ENCODE results near the gene TPPP2. TPM values are rescaled to one million over a fixed set of nuclear protein-coding genes. Genes with fewer than 3 reads are reported as not detected.

Gene TPPP2
- total and polyA plus RNA-seq, 10 of the 15 experiments (the other 5 are each of a cell fraction or from before 2014, with no cell fraction given) = not detected

GRCh38 chr14:21057803-21058675 lies 28.0 kb downstream of the TPPP2 start, which contains the start of gene RNASE8:
TSS of gene RNASE8 (plus strand) at chr14:21057822. CDS start at chr14:21057893, 71 bp downstream.
- ChIA-PET POLR2A (no interaction called here), CTCF (interaction anchor here (0.9 to 1.2 kb wide), 2 partner anchors 34 to 43 kb away, joined by 3 to 4 read pairs; no protein-coding TSS in a partner anchor), SMC1A (ENCODE audit: uncharacterized antibody, unreplicated experiment) (no interaction called here), RAD21 (ENCODE audit: unreplicated experiment) (interaction anchor here (1.9 kb wide), 1 partner anchor 44 kb away, joined by 7 read pairs; no protein-coding TSS in a partner anchor)
- H3K9me3 ChIP-seq (replicated peaks; ENCODE audit: control insufficient read depth, insufficient read depth, low read length) = no peaks in the 10 kb centered on the region
- intact Hi-C loops (cut with micrococcal nuclease; ENCODE audit: unreplicated experiment) (no loop called here), in situ Hi-C loops (cut with MboI) (no loop called here)
- H3K27me3 ChIP-seq (replicated peaks in 1 of 2; ENCODE audit: control insufficient read depth in 2 of 2, insufficient read depth in 2 of 2, low read length in 1 of 2) = peaks cover 0 to 1% of the 10 kb centered on the region in 2 experiments; a peak in 1 of 4 replicates
- BruUV-seq (replicated peaks) = no TSS peak
- H3K4me1 ChIP-seq (ENCODE audit: control insufficient read depth, insufficient read depth, low read length) = no peaks in the 10 kb centered on the region
- no peak within 1 kb of the TSS for H2AFZ ChIP-seq (ENCODE audit: control insufficient read depth, low read depth, low read length)
- DNase-seq (ENCODE audit: low read depth, low spot score) (no peak), ATAC-seq (peak; percentile 20; the same call in 1 of the 3 replicates), FAIRE-seq (no peak)
- no peak within 1 kb of the TSS for H3K9ac ChIP-seq (ENCODE audit: control insufficient read depth, insufficient read depth, low read length)
- H4K20me1 ChIP-seq (ENCODE audit: control insufficient read depth, insufficient read depth) = no peaks in the 10 kb centered on the region
- no peak within 1 kb of the TSS for H3K27ac ChIP-seq (ENCODE audit: control insufficient read depth, insufficient read depth)
- WGBS (ENCODE audit: insufficient coverage, insufficient replicate concordance, low lambda C conversion rate, missing lambda C conversion rate) = 3% methylated on average over 8 of the region's 8 CpGs
- no peak within 1 kb of the TSS for H3K4me2 ChIP-seq (ENCODE audit: control insufficient read depth, insufficient read depth)
- no peaks in the 10 kb centered on the region for H3K36me3 ChIP-seq (ENCODE audit: control insufficient read depth in 2 of 2, insufficient read depth in 2 of 2, low read length in 1 of 2)
- H3K4me3 ChIP-seq = no peak within 1 kb of the TSS
- no peaks in the 10 kb centered on the region for H3K79me2 ChIP-seq (ENCODE audit: control insufficient read depth, insufficient read depth, low read length)
- TF ChIP-seq, protein P1, sequence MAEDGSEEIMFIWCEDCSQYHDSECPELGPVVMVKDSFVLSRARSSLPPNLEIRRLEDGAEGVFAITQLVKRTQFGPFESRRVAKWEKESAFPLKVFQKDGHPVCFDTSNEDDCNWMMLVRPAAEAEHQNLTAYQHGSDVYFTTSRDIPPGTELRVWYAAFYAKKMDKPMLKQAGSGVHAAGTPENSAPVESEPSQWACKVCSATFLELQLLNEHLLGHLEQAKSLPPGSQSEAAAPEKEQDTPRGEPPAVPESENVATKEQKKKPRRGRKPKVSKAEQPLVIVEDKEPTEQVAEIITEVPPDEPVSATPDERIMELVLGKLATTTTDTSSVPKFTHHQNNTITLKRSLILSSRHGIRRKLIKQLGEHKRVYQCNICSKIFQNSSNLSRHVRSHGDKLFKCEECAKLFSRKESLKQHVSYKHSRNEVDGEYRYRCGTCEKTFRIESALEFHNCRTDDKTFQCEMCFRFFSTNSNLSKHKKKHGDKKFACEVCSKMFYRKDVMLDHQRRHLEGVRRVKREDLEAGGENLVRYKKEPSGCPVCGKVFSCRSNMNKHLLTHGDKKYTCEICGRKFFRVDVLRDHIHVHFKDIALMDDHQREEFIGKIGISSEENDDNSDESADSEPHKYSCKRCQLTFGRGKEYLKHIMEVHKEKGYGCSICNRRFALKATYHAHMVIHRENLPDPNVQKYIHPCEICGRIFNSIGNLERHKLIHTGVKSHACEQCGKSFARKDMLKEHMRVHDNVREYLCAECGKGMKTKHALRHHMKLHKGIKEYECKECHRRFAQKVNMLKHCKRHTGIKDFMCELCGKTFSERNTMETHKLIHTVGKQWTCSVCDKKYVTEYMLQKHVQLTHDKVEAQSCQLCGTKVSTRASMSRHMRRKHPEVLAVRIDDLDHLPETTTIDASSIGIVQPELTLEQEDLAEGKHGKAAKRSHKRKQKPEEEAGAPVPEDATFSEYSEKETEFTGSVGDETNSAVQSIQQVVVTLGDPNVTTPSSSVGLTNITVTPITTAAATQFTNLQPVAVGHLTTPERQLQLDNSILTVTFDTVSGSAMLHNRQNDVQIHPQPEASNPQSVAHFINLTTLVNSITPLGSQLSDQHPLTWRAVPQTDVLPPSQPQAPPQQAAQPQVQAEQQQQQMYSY (CRISPR knock-in tag; IDR thresholded peaks at IDR 0.05) = no peak
- TF ChIP-seq USF1 (IDR thresholded peaks at IDR 0.05; ENCODE audit: borderline replicate concordance, extremely low read length, insufficient read depth, low read depth, low read length) = no peak
- TF ChIP-seq ELK1 (IDR thresholded peaks at IDR 0.05; ENCODE audit: low read depth, low read length) = no peak
- TF ChIP-seq MEF2A (IDR thresholded peaks at IDR 0.05; ENCODE audit: insufficient read depth, low read depth, low read length) = no peak
- TF ChIP-seq SMARCA5 (IDR thresholded peaks at IDR 0.05) = no peak
- TF ChIP-seq, protein P2, sequence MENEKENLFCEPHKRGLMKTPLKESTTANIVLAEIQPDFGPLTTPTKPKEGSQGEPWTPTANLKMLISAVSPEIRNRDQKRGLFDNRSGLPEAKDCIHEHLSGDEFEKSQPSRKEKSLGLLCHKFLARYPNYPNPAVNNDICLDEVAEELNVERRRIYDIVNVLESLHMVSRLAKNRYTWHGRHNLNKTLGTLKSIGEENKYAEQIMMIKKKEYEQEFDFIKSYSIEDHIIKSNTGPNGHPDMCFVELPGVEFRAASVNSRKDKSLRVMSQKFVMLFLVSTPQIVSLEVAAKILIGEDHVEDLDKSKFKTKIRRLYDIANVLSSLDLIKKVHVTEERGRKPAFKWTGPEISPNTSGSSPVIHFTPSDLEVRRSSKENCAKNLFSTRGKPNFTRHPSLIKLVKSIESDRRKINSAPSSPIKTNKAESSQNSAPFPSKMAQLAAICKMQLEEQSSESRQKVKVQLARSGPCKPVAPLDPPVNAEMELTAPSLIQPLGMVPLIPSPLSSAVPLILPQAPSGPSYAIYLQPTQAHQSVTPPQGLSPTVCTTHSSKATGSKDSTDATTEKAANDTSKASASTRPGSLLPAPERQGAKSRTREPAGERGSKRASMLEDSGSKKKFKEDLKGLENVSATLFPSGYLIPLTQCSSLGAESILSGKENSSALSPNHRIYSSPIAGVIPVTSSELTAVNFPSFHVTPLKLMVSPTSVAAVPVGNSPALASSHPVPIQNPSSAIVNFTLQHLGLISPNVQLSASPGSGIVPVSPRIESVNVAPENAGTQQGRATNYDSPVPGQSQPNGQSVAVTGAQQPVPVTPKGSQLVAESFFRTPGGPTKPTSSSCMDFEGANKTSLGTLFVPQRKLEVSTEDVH (IDR thresholded peaks at IDR 0.05; ENCODE audit: low read depth, partially characterized antibody) = no peak
- TF ChIP-seq ZNF384 (IDR thresholded peaks at IDR 0.05; ENCODE audit: borderline replicate concordance, low read depth, low read length) = no peak
- TF ChIP-seq, protein P3, sequence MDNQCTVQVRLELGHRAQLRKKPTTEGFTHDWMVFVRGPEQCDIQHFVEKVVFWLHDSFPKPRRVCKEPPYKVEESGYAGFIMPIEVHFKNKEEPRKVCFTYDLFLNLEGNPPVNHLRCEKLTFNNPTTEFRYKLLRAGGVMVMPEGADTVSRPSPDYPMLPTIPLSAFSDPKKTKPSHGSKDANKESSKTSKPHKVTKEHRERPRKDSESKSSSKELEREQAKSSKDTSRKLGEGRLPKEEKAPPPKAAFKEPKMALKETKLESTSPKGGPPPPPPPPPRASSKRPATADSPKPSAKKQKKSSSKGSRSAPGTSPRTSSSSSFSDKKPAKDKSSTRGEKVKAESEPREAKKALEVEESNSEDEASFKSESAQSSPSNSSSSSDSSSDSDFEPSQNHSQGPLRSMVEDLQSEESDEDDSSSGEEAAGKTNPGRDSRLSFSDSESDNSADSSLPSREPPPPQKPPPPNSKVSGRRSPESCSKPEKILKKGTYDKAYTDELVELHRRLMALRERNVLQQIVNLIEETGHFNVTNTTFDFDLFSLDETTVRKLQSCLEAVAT (IDR thresholded peaks at IDR 0.05) = no peak
- TF ChIP-seq BRCA1 (IDR thresholded peaks at IDR 0.05; ENCODE audit: low read depth, low read length) = no peak
- no peak for TF ChIP-seq RFX5 (IDR thresholded peaks at IDR 0.05; ENCODE audit: low read depth, low read length)

Measured in GM12878 (cell line).